NCI-H2081 (cell line): ENCODE results near the gene TGM6.
A peak's percentile ranks its signal among the peaks of the same experiment; 100 is the strongest.
"Not testable (repeated sequence)": the region's sequence is repeated elsewhere in the genome, so short reads cannot be mapped to it uniquely, and the experiment has no call there.

ENCODE experiments used
- DNase-seq, 2 experiments: peaks; one replicate each; lab custom pipeline; 2025; lab: John Stamatoyannopoulos, UW

TGM6 gene

DNA sequence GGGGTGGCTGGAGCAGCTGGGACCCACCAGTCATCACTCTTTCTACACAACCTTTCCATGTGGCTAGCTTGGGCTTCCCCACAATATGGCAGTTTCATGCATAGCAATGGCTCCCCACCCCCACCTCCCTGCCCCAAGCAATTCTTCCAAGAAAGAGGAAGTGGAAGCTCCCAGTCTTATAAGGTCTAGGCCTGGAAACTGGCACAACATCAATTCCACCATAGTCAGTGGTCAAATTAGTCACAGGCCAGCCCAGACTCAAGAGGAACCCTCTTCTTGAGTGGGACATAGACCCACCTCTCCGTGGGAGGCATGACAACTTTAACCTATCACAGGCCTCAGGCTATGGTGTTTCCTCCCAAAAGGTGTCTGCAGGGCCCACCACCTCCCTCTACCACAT is 17.7 kb downstream of the TGM6 start:
- DNase-seq: no peak

- no peak for DNase-seq
Observed at GRCh38 chr20:2399390-2399789, 18.7 kb downstream of the TGM6 start.

DNA sequence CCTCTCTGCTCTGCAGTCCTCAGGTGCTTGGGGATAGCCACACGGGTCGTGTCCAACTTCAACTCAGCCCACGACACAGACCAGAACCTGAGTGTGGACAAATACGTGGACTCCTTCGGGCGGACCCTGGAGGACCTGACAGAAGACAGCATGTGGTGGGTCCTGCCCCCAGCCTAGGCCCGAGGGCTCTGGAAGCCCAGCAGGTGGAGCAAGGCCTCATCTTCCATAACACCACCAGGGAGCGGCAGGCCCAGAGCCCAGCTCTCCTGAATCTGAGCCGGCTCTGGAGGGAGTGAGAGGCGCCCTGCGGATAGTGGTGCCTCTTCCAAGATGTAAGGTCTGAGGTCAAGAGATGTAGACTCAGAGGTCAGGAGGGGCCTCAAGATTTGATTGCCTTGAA is 19.6 kb downstream of the TGM6 start:
- no peak for DNase-seq

GRCh38 chr20:2401527-2401926 is 20.8 kb downstream of the TGM6 start:
- no peak for DNase-seq

DNA sequence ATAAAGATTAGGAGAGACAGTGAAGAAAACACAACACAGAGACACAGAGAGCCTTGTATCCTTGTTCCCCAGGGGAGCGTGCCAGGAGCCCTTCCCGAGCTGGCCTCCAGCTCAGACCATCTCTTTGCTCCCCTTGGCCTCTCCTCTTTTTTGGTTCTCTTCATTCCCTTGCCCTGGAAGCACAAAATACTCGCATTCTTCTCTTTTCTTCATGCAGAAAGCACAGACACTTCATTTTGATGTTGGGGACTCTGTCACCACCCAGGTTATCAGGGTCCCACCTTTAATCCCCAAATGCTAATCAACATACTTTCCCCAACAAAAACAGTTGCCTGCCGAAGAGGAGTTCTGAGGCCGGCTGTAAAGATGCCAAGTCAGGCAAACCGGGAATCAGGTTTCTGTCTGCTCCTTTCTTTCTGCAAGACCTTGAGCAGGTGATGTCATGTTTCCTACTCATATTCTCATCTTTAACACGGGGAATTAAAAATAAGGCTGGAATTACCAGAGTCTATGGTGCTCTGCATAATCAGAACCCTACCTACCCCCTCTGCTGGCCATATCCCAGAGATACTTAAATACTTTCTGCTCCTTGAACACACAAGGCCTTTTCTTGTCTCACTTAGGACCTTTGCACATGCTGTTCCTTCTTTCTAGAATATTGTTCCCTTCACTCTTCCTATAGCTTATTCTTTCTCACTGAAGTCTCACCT is 21.7 kb downstream of the TGM6 start:
- no peak for DNase-seq

GRCh38 chr20:2403291-2404052 is 22.8 kb downstream of the TGM6 start:
- DNase-seq: no peak

GRCh38 chr20:2405693-2406065 is 25.0 kb downstream of the TGM6 start:
- DNase-seq: no peak

DNA sequence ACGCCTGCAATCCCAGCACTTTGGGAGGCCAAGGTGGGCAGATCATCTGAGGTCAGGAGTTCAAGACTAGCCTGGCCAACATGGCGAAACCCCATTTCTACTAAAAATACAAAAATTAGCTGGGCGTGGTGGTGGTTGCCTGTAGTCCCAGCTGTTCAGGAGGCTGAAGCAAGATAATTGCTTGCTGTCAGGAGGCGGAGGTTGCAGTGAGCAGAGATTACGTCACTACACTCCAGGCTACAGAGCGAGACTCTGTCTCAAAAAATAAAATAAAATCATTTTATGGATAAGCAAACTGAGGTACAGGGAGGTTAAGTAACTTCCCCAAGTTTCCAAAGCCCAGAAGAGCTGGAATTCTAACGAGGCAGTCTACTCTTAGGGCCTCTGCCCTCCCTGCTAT is 26.7 kb downstream of the TGM6 start:
- DNase-seq: not testable (repeated sequence)

- no peak for DNase-seq
Observed at GRCh38 chr20:2408111-2408510, 27.4 kb downstream of the TGM6 start.

DNA sequence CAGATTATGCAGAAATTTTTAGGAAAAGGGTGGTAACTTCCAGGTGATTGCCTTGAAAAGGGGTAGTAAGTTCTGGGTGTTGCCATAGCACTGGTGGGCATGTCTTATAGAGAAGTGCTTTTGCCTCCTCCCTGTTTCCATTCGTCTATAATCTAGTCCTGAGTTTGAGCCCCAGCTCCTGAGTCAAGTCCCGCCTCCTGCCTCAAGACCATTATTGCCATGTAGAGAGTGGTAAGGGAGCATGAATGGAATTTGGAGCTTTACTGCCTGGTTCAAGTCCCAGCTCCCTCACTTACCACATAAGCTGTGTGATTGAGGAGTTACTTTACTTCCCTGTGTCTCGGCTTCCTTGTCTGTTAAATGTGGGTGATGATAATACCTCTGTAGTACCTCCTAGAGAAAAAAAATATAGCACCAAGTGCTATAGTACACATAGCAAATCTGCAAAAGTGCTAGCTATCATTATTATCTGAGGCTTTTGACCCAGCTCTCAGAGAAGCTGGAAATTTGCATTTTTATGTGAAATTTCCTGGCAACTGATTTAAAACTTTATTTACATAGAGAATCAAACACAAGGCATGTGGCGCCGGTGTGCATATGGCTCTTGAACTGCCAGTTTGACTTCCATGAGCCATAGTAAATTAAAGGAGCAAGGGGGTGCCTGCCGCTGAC is 36.0 kb downstream of the TGM6 start:
- DNase-seq: peak; percentile 17 to 80

DNA sequence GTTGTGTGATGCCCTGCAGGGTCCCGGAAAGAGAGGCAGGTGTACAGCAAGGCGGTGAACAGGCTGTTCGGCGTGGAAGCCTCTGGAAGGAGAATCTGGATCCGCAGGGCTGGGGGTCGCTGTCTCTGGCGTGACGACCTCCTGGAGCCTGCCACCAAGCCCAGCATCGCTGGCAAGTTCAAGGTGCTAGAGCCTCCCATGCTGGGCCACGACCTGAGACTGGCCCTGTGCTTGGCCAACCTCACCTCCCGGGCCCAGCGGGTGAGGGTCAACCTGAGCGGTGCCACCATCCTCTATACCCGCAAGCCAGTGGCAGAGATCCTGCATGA is 36.5 kb downstream of the TGM6 start:
- DNase-seq: no peak

DNA sequence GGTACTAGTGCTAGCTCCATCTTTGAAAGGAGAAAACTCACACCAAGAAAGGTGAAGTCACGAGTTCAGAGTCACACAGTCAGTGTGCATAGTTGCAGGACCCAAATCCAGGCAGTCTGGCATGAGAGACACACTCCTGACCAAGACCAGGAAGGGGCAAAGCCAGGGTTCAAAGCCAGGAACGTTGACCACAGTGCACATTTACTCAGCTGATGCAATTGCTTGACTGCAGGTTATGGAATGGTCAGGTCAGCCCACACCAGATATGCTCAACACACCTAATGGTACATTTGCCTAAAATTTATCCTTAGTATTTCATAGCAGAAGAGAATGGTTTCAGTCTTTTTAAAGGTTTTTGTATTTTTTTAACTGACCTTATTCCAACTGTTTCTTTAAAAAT is 37.7 kb downstream of the TGM6 start:
- DNase-seq: no peak

GRCh38 chr20:2420510-2420909 is 39.8 kb downstream of the TGM6 start:
- no peak for DNase-seq

- DNase-seq: no peak
Observed at GRCh38 chr20:2421247-2421646, 40.5 kb downstream of the TGM6 start.

DNA sequence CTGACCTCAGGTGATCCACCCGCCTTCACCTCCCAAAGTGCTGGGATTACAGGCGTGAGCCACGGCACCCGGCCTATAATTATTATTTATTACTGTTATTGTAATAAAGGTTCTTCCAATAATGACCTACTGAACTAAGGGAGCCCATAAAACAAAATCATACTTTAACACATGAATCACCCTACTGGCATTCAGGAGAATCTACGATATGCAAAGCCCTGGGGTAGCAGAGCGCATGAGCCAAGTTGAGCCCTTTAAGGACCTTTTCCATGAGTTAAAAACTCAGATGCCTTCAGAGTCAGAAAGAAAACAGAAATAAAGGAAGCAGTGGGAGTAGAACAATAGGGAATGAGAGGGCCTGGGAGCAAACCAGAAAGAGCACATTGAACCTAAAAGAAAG is 48.4 kb downstream of the TGM6 start:
- DNase-seq: no peak

DNA sequence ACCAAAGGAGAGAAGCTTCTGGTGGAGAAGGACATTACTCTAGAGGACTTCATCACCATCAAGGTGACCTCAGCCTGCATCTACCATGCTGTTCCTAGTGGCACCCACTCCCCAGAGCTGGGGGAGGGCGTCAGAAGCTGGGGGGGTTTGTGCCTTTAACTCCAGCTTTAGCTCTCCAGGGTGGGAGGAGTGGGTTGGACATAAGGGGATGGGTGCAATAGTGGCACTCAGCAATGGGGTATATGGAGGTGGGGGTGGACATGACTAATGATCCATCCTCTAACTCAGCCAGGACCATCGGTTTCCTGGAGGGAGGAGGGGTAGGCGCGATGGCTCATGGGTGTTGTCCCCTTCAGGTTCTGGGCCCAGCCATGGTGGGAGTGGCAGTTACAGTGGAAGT is 49.8 kb downstream of the TGM6 start:
- no peak for DNase-seq

- no peak for DNase-seq
Observed at GRCh38 chr20:2431185-2431584, 50.5 kb downstream of the TGM6 start.

DNA sequence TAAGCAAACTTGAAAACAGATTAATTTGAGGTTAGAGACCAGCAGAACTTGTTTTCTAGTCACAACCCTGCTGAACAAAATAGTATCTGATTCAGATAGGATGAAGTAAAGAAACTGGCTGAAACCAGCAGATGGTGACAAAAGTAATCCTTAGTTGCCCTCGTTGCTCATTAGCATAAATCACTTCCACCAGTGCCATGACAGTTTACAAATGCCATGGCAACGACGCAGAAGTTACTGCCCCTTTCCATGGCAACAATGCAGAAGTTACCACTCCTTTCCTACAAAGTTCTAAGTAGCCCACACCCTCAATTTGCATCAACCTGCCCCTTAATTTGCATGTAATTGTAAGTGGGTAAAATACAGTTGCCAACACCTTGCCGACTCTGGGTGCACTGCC is 66.1 kb downstream of the TGM6 start:
- DNase-seq: no peak

GRCh38 chr20:2449386-2449785 is 68.7 kb downstream of the TGM6 start:
- DNase-seq: no peak

DNA sequence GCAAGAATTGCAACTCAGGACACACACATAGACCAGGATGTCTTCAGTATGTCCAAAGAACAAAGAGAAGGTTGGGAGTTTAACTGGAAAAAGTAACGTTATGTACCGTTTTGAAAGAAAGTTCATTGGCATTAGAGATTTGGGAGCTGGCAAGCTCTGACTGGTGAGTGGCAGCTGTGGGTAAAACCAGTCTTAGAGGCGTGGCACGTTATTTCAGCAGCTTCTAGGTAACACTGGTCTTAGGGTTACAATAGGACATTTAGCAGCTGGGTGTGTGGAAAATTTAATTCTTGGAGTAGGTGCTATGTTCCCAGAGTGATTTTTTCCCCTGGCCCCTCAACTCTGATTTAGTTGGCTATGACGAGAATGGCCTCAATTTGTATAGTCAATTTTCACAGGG is 70.7 kb downstream of the TGM6 start:
- DNase-seq: no peak

DNA sequence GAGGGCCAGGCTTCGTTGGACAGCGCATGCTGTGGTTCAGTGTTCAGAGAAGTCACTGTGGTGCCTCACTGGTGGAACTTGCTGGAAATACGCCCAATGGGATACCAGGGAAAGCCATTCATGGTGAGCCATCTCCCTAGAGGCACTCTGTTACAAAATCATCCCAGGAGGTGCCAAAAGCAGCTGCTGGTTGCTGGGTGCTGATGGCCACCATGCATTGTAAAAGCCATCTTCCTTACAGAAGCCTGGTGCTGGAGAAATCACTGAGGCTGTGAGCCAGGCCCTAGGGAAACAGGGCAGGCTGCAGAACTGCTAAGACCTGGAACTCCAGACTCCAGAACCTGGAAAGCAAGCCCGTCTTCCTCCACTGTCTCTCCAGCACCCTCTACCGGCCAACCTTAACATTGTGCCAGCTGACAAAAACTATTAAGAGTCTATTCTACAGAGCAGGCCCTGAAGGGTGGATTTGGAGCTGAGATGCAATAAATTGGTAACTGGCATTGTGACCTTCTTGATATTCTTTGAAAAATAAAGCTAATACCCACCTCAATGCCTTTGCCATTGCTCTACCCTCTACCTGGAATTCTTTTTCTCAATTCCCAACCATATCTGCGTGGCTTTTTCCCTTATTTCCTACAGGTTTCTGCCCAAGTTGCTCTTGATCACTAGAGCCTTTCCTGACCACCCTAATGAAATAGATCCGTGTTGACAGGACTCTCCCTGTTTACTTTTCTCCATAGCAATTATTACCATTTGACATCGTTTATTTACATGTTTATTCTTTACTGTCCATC is 71.4 kb downstream of the TGM6 start:
- DNase-seq: peak; percentile 64 to 66

- no peak for DNase-seq
Observed at GRCh38 chr20:2453792-2454191, 73.1 kb downstream of the TGM6 start.
